ENCODE measurements around the gene PLEKHG5.

PLEKHG5 gene, protein sequence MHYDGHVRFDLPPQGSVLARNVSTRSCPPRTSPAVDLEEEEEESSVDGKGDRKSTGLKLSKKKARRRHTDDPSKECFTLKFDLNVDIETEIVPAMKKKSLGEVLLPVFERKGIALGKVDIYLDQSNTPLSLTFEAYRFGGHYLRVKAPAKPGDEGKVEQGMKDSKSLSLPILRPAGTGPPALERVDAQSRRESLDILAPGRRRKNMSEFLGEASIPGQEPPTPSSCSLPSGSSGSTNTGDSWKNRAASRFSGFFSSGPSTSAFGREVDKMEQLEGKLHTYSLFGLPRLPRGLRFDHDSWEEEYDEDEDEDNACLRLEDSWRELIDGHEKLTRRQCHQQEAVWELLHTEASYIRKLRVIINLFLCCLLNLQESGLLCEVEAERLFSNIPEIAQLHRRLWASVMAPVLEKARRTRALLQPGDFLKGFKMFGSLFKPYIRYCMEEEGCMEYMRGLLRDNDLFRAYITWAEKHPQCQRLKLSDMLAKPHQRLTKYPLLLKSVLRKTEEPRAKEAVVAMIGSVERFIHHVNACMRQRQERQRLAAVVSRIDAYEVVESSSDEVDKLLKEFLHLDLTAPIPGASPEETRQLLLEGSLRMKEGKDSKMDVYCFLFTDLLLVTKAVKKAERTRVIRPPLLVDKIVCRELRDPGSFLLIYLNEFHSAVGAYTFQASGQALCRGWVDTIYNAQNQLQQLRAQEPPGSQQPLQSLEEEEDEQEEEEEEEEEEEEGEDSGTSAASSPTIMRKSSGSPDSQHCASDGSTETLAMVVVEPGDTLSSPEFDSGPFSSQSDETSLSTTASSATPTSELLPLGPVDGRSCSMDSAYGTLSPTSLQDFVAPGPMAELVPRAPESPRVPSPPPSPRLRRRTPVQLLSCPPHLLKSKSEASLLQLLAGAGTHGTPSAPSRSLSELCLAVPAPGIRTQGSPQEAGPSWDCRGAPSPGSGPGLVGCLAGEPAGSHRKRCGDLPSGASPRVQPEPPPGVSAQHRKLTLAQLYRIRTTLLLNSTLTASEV

GRCh38 chr1:6491480-6491962 lies at the start of gene PLEKHG5:
PLEKHG5 (minus strand) TSS chr1:6491667; CDS start chr1:6477571, 14,096 bp downstream.
- Histone ChIP-seq H3K4me3 (ENCODE audit: low read length in 2 of 2) (peak within 1 kb of the TSS; percentile 77 to 79), H3K27ac (ENCODE audit: low read length) (peak within 1 kb of the TSS; percentile 18), H3K36me3 (ENCODE audit: control insufficient read depth in 2 of 2, insufficient read depth in 2 of 2, low read length in 2 of 2) (no peaks in the 10 kb centered on the region), H3K9me3 (ENCODE audit: control insufficient read depth in 2 of 2, low read length in 2 of 2) (no peaks in the 10 kb centered on the region), H3K4me1 (ENCODE audit: control insufficient read depth, insufficient read depth, low read length) (peaks cover 38% of the 10 kb centered on the region), H3K27me3 (ENCODE audit: control insufficient read depth in 1 of 2, insufficient read depth in 2 of 2, low read length in 2 of 2) (peaks cover 2 to 3% of the 10 kb centered on the region in 2 donors), H3K9ac (ENCODE audit: low read length in 2 of 2) (peak within 1 kb of the TSS; percentile 71 to 76)

DNA sequence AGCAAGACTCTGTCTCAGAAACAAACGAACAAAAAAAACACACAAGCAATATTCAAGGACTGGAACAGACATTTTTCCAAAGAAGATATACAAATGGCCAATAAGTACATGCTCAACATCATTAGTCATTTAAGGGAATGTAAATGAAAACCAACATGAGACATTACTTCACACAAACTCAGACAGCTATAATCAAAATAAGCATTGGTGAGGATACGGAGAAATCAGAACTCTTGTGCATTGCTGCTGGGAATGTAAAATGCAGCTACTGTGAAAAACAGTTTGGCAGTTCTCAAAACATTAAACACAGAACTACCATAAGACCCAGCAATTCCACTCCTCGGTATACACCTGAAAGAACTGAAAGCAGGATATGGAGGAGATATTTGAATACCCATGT lies 47.5 kb upstream of the PLEKHG5 start:
- H3K36me3 ChIP-seq (ENCODE audit: control insufficient read depth in 2 of 2, insufficient read depth in 2 of 2, low read length in 2 of 2) = peaks cover 10 to 11% of the 10 kb centered on the region in 2 donors
- no peaks in the 10 kb centered on the region for H3K4me1 ChIP-seq (ENCODE audit: control insufficient read depth, insufficient read depth, low read length)
- H3K9me3 ChIP-seq (ENCODE audit: control insufficient read depth in 2 of 2, low read length in 2 of 2) = no peaks in the 10 kb centered on the region
- H3K27ac ChIP-seq (ENCODE audit: low read length) = no peak overlapping the region
- H3K4me3 ChIP-seq (ENCODE audit: low read length in 2 of 2) = no peak overlapping the region
- H3K9ac ChIP-seq (ENCODE audit: low read length in 2 of 2) = no peak overlapping the region
- no peaks in the 10 kb centered on the region for H3K27me3 ChIP-seq (ENCODE audit: control insufficient read depth in 1 of 2, insufficient read depth in 2 of 2, low read length in 2 of 2)

- Histone ChIP-seq H3K27me3 (ENCODE audit: control insufficient read depth in 1 of 2, insufficient read depth in 2 of 2, low read length in 2 of 2) (no peaks in the 10 kb centered on the region), H3K27ac (ENCODE audit: low read length) (no peak overlapping the region), H3K4me1 (ENCODE audit: control insufficient read depth, insufficient read depth, low read length) (no peaks in the 10 kb centered on the region), H3K9ac (ENCODE audit: low read length in 2 of 2) (no peak overlapping the region), H3K36me3 (ENCODE audit: control insufficient read depth in 2 of 2, insufficient read depth in 2 of 2, low read length in 2 of 2) (peaks cover 28 to 33% of the 10 kb centered on the region in 2 donors), H3K9me3 (ENCODE audit: control insufficient read depth in 2 of 2, low read length in 2 of 2) (no peaks in the 10 kb centered on the region), H3K4me3 (ENCODE audit: low read length in 2 of 2) (no peak overlapping the region)
Observed at GRCh38 chr1:6536291-6536690, 44.8 kb upstream of the PLEKHG5 start.

GRCh38 chr1:6535214-6535613 lies 43.7 kb upstream of the PLEKHG5 start:
- no peaks in the 10 kb centered on the region for H3K27me3 ChIP-seq (ENCODE audit: control insufficient read depth in 1 of 2, insufficient read depth in 2 of 2, low read length in 2 of 2)
- no peaks in the 10 kb centered on the region for H3K9me3 ChIP-seq (ENCODE audit: control insufficient read depth in 2 of 2, low read length in 2 of 2)
- H3K27ac ChIP-seq (ENCODE audit: low read length) = no peak overlapping the region
- H3K9ac ChIP-seq (ENCODE audit: low read length in 2 of 2) = no peak overlapping the region
- peaks cover 33 to 39% of the 10 kb centered on the region in 2 donors for H3K36me3 ChIP-seq (ENCODE audit: control insufficient read depth in 2 of 2, insufficient read depth in 2 of 2, low read length in 2 of 2)
- no peak overlapping the region for H3K4me3 ChIP-seq (ENCODE audit: low read length in 2 of 2)
- H3K4me1 ChIP-seq (ENCODE audit: control insufficient read depth, insufficient read depth, low read length) = no peaks in the 10 kb centered on the region

DNA sequence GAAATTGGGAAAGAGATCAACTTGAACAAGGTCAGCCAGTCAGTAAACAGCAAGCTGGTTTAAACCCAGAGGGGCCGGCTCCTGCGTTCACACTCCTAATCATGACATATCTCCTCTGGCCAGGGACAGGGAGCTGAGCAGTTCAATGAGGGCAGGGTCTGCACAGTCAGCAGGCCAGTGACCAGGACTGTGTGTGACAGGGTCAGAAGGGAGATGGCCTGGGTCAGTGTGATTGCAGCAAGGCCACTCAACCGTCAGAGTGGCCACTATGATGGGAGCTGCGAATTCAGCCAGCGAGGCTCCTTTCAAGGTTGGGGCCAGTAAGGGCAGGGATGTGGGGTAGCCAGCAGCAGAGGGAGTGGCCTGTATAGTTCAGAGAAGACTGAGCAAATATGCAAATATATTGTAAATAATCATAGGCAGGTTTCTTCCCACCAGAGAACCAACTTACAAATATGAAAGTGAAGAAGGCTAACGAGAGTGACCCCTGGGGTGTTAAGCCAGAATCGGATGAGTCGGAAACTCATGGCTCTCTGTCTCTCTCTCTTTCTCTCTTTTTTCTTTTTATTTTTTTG lies 42.9 kb upstream of the PLEKHG5 start:
- H3K4me3 ChIP-seq (ENCODE audit: low read length in 2 of 2) = no peak overlapping the region
- H3K27me3 ChIP-seq (ENCODE audit: control insufficient read depth in 1 of 2, insufficient read depth in 2 of 2, low read length in 2 of 2) = no peaks in the 10 kb centered on the region
- H3K27ac ChIP-seq (ENCODE audit: low read length) = no peak overlapping the region
- no peaks in the 10 kb centered on the region for H3K9me3 ChIP-seq (ENCODE audit: control insufficient read depth in 2 of 2, low read length in 2 of 2)
- H3K9ac ChIP-seq (ENCODE audit: low read length in 2 of 2) = no peak overlapping the region
- H3K36me3 ChIP-seq (ENCODE audit: control insufficient read depth in 2 of 2, insufficient read depth in 2 of 2, low read length in 2 of 2) = peaks cover 33 to 39% of the 10 kb centered on the region in 2 donors
- H3K4me1 ChIP-seq (ENCODE audit: control insufficient read depth, insufficient read depth, low read length) = no peaks in the 10 kb centered on the region

DNA sequence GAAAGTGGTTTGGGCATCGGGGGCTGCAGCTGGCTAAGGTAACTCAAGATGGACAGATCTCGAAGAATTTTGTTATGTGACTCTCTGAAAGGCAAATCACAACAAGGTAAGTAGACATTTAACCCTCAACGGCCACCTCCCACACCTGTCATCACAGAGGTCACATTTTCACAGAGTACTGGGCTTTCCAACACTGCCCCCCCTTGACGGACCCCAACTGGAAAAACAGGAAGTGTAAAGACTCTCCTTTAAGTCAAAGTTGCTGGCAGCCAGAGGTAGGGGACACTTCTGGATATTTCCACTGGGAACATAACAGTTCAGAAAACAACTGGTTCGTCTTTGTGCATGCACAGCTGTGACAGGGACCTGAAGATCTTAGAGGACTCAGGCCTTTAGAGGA lies 40.5 kb upstream of the PLEKHG5 start:
- no peaks in the 10 kb centered on the region for H3K4me1 ChIP-seq (ENCODE audit: control insufficient read depth, insufficient read depth, low read length)
- no peak overlapping the region for H3K4me3 ChIP-seq (ENCODE audit: low read length in 2 of 2)
- H3K9ac ChIP-seq (ENCODE audit: low read length in 2 of 2) = no peak overlapping the region
- no peak overlapping the region for H3K27ac ChIP-seq (ENCODE audit: low read length)
- peaks cover 47 to 52% of the 10 kb centered on the region in 2 donors for H3K36me3 ChIP-seq (ENCODE audit: control insufficient read depth in 2 of 2, insufficient read depth in 2 of 2, low read length in 2 of 2)
- H3K9me3 ChIP-seq (ENCODE audit: control insufficient read depth in 2 of 2, low read length in 2 of 2) = no peaks in the 10 kb centered on the region
- H3K27me3 ChIP-seq (ENCODE audit: control insufficient read depth in 1 of 2, insufficient read depth in 2 of 2, low read length in 2 of 2) = no peaks in the 10 kb centered on the region

- Histone ChIP-seq H3K4me1 (ENCODE audit: control insufficient read depth, insufficient read depth, low read length) (no peaks in the 10 kb centered on the region), H3K4me3 (ENCODE audit: low read length in 2 of 2) (no peak overlapping the region), H3K27me3 (ENCODE audit: control insufficient read depth in 1 of 2, insufficient read depth in 2 of 2, low read length in 2 of 2) (no peaks in the 10 kb centered on the region), H3K36me3 (ENCODE audit: control insufficient read depth in 2 of 2, insufficient read depth in 2 of 2, low read length in 2 of 2) (peaks cover 59 to 60% of the 10 kb centered on the region in 2 donors), H3K27ac (ENCODE audit: low read length) (no peak overlapping the region), H3K9me3 (ENCODE audit: control insufficient read depth in 2 of 2, low read length in 2 of 2) (no peaks in the 10 kb centered on the region), H3K9ac (ENCODE audit: low read length in 2 of 2) (no peak overlapping the region)
Observed at GRCh38 chr1:6530504-6531160, 39.2 kb upstream of the PLEKHG5 start.

DNA sequence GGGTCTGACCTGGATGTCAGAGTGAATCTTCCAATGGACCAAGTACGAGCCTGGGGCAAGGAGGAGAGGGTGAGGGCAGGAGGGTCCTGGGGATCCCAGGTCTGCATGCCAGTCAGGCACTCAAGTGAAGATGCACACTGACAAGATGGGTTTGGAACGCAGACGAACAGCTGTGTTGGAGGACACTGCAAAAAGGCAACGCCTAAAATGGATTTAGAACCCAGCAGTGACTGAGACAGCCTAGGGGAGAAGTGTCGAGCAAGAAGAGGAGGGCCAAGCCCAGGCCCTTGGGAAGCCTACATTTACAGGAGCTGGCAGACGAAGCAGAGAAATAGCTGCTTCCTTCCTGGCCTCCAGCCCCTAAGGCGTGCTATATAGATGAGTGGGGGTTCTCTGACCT lies 37.0 kb upstream of the PLEKHG5 start:
- Histone ChIP-seq H3K9me3 (ENCODE audit: control insufficient read depth in 2 of 2, low read length in 2 of 2) (no peaks in the 10 kb centered on the region), H3K27ac (ENCODE audit: low read length) (no peak overlapping the region), H3K4me1 (ENCODE audit: control insufficient read depth, insufficient read depth, low read length) (no peaks in the 10 kb centered on the region), H3K36me3 (ENCODE audit: control insufficient read depth in 2 of 2, insufficient read depth in 2 of 2, low read length in 2 of 2) (peaks cover 56 to 63% of the 10 kb centered on the region in 2 donors), H3K4me3 (ENCODE audit: low read length in 2 of 2) (no peak overlapping the region), H3K27me3 (ENCODE audit: control insufficient read depth in 1 of 2, insufficient read depth in 2 of 2, low read length in 2 of 2) (no peaks in the 10 kb centered on the region), H3K9ac (ENCODE audit: low read length in 2 of 2) (no peak overlapping the region)

DNA sequence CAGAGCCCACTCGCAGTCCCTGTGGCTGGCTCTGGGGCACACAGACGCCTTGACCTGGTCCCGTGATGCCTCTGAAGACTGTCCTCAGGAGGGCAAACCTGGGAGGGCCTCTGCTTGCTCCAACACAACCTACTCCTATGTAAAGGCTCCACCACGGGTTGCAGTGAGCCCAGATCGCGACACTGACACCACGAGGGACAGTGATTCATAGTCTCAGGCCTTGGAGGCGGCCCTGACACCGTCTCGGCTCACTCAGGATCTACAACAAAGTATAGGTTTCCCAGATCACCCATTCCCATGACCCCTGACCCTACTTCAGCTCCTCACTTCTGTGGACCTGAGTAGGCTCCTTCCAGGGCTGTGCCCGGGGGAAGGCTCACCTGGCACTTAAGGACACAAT lies 34.8 kb upstream of the PLEKHG5 start:
- no peaks in the 10 kb centered on the region for H3K4me1 ChIP-seq (ENCODE audit: control insufficient read depth, insufficient read depth, low read length)
- no peak overlapping the region for H3K4me3 ChIP-seq (ENCODE audit: low read length in 2 of 2)
- no peak overlapping the region for H3K9ac ChIP-seq (ENCODE audit: low read length in 2 of 2)
- H3K9me3 ChIP-seq (ENCODE audit: control insufficient read depth in 2 of 2, low read length in 2 of 2) = no peaks in the 10 kb centered on the region
- no peaks in the 10 kb centered on the region for H3K27me3 ChIP-seq (ENCODE audit: control insufficient read depth in 1 of 2, insufficient read depth in 2 of 2, low read length in 2 of 2)
- H3K36me3 ChIP-seq (ENCODE audit: control insufficient read depth in 2 of 2, insufficient read depth in 2 of 2, low read length in 2 of 2) = peaks cover 35 to 41% of the 10 kb centered on the region in 2 donors
- H3K27ac ChIP-seq (ENCODE audit: low read length) = no peak overlapping the region

GRCh38 chr1:6523566-6523965 lies 32.1 kb upstream of the PLEKHG5 start:
- peaks cover 24 to 29% of the 10 kb centered on the region in 2 donors for H3K36me3 ChIP-seq (ENCODE audit: control insufficient read depth in 2 of 2, insufficient read depth in 2 of 2, low read length in 2 of 2)

More at GRCh38 chr1:6523566-6523965, 32.1 kb upstream of the PLEKHG5 start:
- Histone ChIP-seq H3K27me3 (ENCODE audit: control insufficient read depth in 1 of 2, insufficient read depth in 2 of 2, low read length in 2 of 2) (no peaks in the 10 kb centered on the region), H3K4me1 (ENCODE audit: control insufficient read depth, insufficient read depth, low read length) (peaks cover 5% of the 10 kb centered on the region), H3K9me3 (ENCODE audit: control insufficient read depth in 2 of 2, low read length in 2 of 2) (no peaks in the 10 kb centered on the region), H3K9ac (ENCODE audit: low read length in 2 of 2) (no peak overlapping the region), H3K27ac (ENCODE audit: low read length) (no peak overlapping the region), H3K4me3 (ENCODE audit: low read length in 2 of 2) (no peak overlapping the region)
